ENCODE results near the gene PRKCB. TPM values are rescaled to one million over a fixed set of nuclear protein-coding genes. Genes with fewer than 3 reads are reported as not detected.

The PRKCB gene
- total and polyA plus RNA-seq, 2 of the 8 experiments (the other 6 are each of a cell fraction or from before 2014, with no cell fraction given), result 7.1 to 12.1 TPM

- H3K14ac ChIP-seq (ENCODE audit: insufficient read length), result no peak overlapping the region
- ChIA-PET POLR2A (ENCODE audit: partially characterized antibody) (no interaction called here), CTCF (ENCODE audit: partially characterized antibody) (interaction anchor here (1.0 to 3.0 kb wide), 5 partner anchors 11 to 107 kb away, joined by 3 to 7 read pairs (median 4); partner anchors contain the start of gene CACNG3)
- H3K18ac ChIP-seq (ENCODE audit: extremely low read depth, low read length), result no peak overlapping the region
- H2BK5ac ChIP-seq (ENCODE audit: low read depth, low read length), result no peak overlapping the region
- no peak overlapping the region for H3K27ac ChIP-seq (ENCODE audit: low read depth, low read length)
- no peaks in the 10 kb centered on the region for H4K20me1 ChIP-seq (replicated peaks in 1 of 2; ENCODE audit: control insufficient read depth in 1 of 2, insufficient read depth in 2 of 2, low read length in 2 of 2)
- H4K8ac ChIP-seq (ENCODE audit: extremely low read depth, insufficient read depth, low read length), result no peak overlapping the region
- H3K9me3 ChIP-seq (ENCODE audit: insufficient read depth in 2 of 2, low read depth in 1 of 2, low read length in 1 of 2), result no peaks in the 10 kb centered on the region
- H3K4me1 ChIP-seq (replicated peaks in 1 of 4; ENCODE audit: control insufficient read depth in 3 of 4, insufficient read depth in 4 of 4, low read length in 3 of 4), result peaks cover 0 to 4% (median 0%) of the 10 kb centered on the region in 4 experiments; a peak in 2 of 7 replicates
- no peaks in the 10 kb centered on the region for H3K79me1 ChIP-seq (ENCODE audit: low read depth, low read length)
- no peak overlapping the region for H3K4ac ChIP-seq (replicated peaks; ENCODE audit: insufficient read length, low read depth, low read length)
- DNase-seq (ENCODE audit: low read depth in 1 of 2, low spot score in 2 of 2), result no peak
- H2BK120ac ChIP-seq (replicated peaks; ENCODE audit: low read depth, low read length), result no peak overlapping the region
- H3K23me2 ChIP-seq (ENCODE audit: low read depth, low read length), result no peaks in the 10 kb centered on the region
- H2AK5ac ChIP-seq (ENCODE audit: low read depth, low read length), result no peak overlapping the region
- H2BK20ac ChIP-seq (ENCODE audit: low read length), result no peak overlapping the region
- H3K27me3 ChIP-seq (replicated peaks in 1 of 4; ENCODE audit: control insufficient read depth in 3 of 4, extremely low read depth in 1 of 4, insufficient read depth in 3 of 4, low read length in 3 of 4), result no peaks in the 10 kb centered on the region
- H3K23ac ChIP-seq (ENCODE audit: insufficient read length), result no peak overlapping the region
- no peak overlapping the region for H3K4me2 ChIP-seq (ENCODE audit: insufficient read depth in 1 of 2, low read depth in 2 of 2, low read length in 2 of 2)
- no peak overlapping the region for H2AFZ ChIP-seq (ENCODE audit: low read length)
- no peak overlapping the region for H2BK12ac ChIP-seq (ENCODE audit: low read depth, low read length)
- no peaks in the 10 kb centered on the region for H3K79me2 ChIP-seq (ENCODE audit: control insufficient read depth in 1 of 2, insufficient read depth in 2 of 2, low read length in 2 of 2)
- H4K5ac ChIP-seq (ENCODE audit: insufficient read length, low read depth, low read length), result no peak overlapping the region
- no peak overlapping the region for H3K4me3 ChIP-seq (ENCODE audit: extremely low read depth in 1 of 4, insufficient read depth in 2 of 4, low read depth in 3 of 4, low read length in 4 of 4)
- no peak overlapping the region for H2BK15ac ChIP-seq (ENCODE audit: low read length)
- no peak overlapping the region for H3K9ac ChIP-seq (replicated peaks in 1 of 4; ENCODE audit: extremely low read depth in 1 of 4, low read depth in 3 of 4, low read length in 3 of 4)
- H3K36me3 ChIP-seq (ENCODE audit: control insufficient read depth in 2 of 4, insufficient read depth in 4 of 4, low read length in 3 of 4), result no peaks in the 10 kb centered on the region
- no peak overlapping the region for H4K91ac ChIP-seq (replicated peaks; ENCODE audit: insufficient read length, low read length)
- H3K56ac ChIP-seq (replicated peaks; ENCODE audit: insufficient read length, low read depth, low read length), result no peak overlapping the region
- 89% methylated on average over 3 of the region's 3 CpGs; no CpG with 5 or more reads in 1 of the 2 experiments for WGBS, 2 experiments (ENCODE audit: extremely low coverage in 1 of 2, insufficient coverage in 1 of 2, insufficient read length in 1 of 2, insufficient replicate concordance in 2 of 2, low coverage in 1 of 2, low lambda C conversion rate in 2 of 2, missing lambda C conversion rate in 1 of 2)
- no peak for FAIRE-seq
- TF ChIP-seq MAFK (IDR thresholded peaks at IDR 0.05; ENCODE audit: low read depth, low read length) (no peak), E2F6 (IDR thresholded peaks at IDR 0.05) (no peak)
Measured at GRCh38 chr16:24149102-24149501, 313.3 kb downstream of the PRKCB start.
